ENCODE measurements around the gene N4BP2.

N4BP2 gene

DNA sequence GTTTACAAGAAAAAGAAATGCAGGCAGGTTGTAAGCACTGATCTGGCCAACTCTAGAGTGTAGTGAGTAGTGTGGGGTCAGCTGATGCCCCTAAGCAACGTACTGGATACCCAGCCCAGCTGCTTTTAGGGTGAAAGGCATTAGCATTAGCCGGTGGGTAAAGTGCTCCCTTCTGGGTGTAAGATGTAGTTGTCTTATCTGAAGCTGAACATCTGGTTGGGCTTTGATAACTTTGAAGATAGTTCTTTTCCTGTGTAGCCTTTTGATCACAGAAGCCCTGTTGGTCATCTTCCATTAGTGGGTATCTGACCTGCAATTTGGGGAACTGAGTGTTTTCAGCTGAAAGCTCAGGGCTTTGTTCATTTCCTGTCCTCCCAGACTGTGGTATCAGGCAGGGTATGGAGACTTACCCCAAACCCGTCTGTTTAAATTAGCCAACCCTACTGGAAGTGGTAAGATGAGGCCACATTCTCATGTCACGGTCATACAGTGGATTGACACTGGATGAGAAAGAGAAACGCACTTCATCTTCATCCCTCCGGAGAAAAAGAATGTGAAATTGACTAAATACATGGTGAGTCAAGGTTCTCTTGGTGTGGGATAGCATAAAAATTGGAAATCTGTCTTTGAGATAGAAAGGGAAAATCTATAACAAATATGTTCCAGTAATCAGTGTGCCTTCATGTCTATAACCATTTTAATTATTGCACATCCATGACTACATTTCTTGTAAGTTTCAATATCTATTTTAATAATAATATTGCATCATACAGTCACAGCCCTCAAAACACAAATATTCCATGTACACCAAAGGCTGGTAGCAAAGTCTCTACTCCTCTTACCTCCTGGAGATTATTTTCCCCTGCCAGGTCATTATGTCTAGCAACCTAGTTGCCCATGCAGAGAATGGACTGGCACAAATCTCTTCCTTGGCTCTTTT is 148.9 kb downstream of the N4BP2 start:
- DNase-seq (ENCODE audit: low read depth in 4 of 4, low spot score in 1 of 4), result no peak

DNA sequence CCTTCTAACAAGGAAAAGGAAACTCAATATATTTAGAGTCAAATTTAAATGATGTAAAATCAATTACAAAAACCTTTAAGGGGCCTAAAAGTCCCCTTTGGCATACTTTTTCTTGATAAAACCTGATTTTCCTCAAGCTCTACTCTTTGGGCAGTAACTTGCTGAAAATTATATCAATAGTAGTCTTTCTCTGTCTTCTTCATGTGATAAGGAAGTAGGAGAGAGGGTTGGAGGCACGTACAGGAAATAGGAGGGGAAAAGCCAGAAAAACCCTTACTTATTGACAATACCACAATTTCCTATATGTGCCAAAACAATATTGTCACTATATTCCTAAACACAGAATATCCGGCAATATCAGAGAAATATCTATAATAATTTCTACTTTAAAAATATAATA is 149.8 kb downstream of the N4BP2 start:
- no peak for DNase-seq (ENCODE audit: low read depth in 4 of 4, low spot score in 1 of 4)

Data from stimulated activated CD4-positive, alpha-beta T cell treated with anti-CD3 and anti-CD28 coated beads, Interleukin-1b, Interleukin-23, amount 100 ng/mL, for 24 hours (primary cell).